BLaER1 treated with 17β-estradiol and CSF1 and Interleukin-3, amounts not matched to agents 10 nM and 100 nM (cell line): ENCODE measurements around the gene ICA1L.

Experiments
- H3K27ac ChIP-seq, 11 experiments: shearing (Covaris generic); formaldehyde crosslinking; 2 replicates each; pipeline ENCODE4 v1.8.1; 2022
- H3K27me3 ChIP-seq, 11 experiments: shearing (Covaris generic); formaldehyde crosslinking; 2 replicates each; pipeline ENCODE4 v1.8.1; 2022
- H3K36me3 ChIP-seq, 11 experiments: shearing (Covaris generic); formaldehyde crosslinking; 2 replicates each; pipeline ENCODE4 v1.8.1; 2022
- H3K4me1 ChIP-seq, 10 experiments: shearing (Covaris generic); formaldehyde crosslinking; 2 replicates each; pipeline ENCODE4 v1.8.1; 2022
- H3K4me2 ChIP-seq, 11 experiments: shearing (Covaris generic); formaldehyde crosslinking; 2 replicates each; pipeline ENCODE4 v1.8.1; 2022
- H3K4me3 ChIP-seq, 10 experiments: shearing (Covaris generic); formaldehyde crosslinking; 2 replicates each; pipeline ENCODE4 v1.8.1; 2022
- H3K9ac ChIP-seq, 11 experiments: shearing (Covaris generic); formaldehyde crosslinking; 2 replicates each; pipeline ENCODE4 v1.8.1; 2022
- H3K9me3 ChIP-seq, 11 experiments: shearing (Covaris generic); formaldehyde crosslinking; replicated peaks in 1 of 11; 2 replicates each; pipeline ENCODE4 v1.8.1; 2022
- H4K20me1 ChIP-seq, 11 experiments: shearing (Covaris generic); formaldehyde crosslinking; 2 replicates each; pipeline ENCODE4 v1.8.1; 2022
- Cebpa-rat ChIP-seq, 11 experiments: shearing (Covaris generic); IDR thresholded peaks; 2 replicates each; pipeline ENCODE4 v1.8.1; 2022

Gene ICA1L

DNA sequence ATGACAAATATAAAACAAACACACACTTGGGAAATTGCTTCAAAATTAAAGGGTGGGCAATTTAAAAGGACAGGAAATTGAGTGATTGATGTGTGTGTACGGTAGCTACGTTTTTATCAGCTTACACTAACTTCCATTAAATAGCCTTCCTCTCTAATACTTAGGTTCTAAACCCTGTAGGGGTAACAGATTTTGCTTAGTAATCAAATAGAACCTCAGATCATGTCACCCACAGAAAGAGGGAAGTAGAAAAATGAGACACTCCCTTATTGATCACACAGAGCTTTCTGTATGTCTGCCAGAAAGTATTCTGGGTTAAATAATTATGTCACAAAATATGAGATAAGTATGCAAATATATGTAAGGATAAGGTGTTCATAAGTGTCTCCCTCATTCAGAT, 93.3 kb downstream of the ICA1L start:
- Histone ChIP-seq H3K4me2 (peak overlapping the region in 2 of 11 experiments; percentile 29 to 53; a peak in 2 of 22 replicates), H3K4me1 (peaks cover 0 to 8% (median 0%) of the 10 kb centered on the region in 10 experiments; a peak in 3 of 20 replicates), H3K9ac (no peak overlapping the region), H3K27me3 (no peaks in the 10 kb centered on the region), H3K27ac (no peak overlapping the region), H4K20me1 (no peaks in the 10 kb centered on the region), H3K4me3 (no peak overlapping the region), H3K9me3 (no peaks in the 10 kb centered on the region), H3K36me3 (peaks cover 5 to 88% (median 45%) of the 10 kb centered on the region in 11 experiments; a peak in 18 of 22 replicates)
- TF ChIP-seq Cebpa-rat (IDR thresholded peaks at IDR 0.05), result no peak

DNA sequence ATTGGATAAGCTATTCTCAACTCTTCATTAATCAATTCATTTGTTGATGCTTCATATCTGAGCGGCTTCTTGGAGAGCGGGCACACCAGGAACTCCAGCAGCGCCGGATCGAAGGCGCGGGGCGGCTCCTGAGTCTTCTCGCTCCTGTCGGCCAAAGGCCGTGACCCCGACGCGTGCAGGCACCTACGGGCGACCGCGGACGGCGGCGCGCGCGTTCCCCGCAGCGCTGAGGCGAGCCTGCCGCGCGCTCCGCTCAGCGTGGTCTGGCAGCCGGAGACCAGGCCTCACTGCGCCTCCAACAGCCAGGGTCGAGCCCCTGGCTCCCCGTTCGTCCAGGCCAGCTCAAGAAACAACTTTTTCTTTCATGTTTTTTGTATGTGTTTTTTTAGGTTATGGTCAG, 97.5 kb downstream of the ICA1L start:
- no peak overlapping the region for H3K4me3 ChIP-seq
- H3K27me3 ChIP-seq, result no peaks in the 10 kb centered on the region
- TF ChIP-seq Cebpa-rat (IDR thresholded peaks at IDR 0.05), result no peak
- H3K36me3 ChIP-seq, result peaks cover 5 to 71% (median 40%) of the 10 kb centered on the region in 11 experiments; a peak in 19 of 22 replicates
- H3K9ac ChIP-seq, result no peak overlapping the region
- H3K4me2 ChIP-seq, result no peak overlapping the region
- H3K4me1 ChIP-seq, result peaks cover 0 to 11% (median 0%) of the 10 kb centered on the region in 10 experiments; a peak in 3 of 20 replicates
- no peaks in the 10 kb centered on the region for H3K9me3 ChIP-seq
- no peak overlapping the region for H3K27ac ChIP-seq
- no peaks in the 10 kb centered on the region for H4K20me1 ChIP-seq

DNA sequence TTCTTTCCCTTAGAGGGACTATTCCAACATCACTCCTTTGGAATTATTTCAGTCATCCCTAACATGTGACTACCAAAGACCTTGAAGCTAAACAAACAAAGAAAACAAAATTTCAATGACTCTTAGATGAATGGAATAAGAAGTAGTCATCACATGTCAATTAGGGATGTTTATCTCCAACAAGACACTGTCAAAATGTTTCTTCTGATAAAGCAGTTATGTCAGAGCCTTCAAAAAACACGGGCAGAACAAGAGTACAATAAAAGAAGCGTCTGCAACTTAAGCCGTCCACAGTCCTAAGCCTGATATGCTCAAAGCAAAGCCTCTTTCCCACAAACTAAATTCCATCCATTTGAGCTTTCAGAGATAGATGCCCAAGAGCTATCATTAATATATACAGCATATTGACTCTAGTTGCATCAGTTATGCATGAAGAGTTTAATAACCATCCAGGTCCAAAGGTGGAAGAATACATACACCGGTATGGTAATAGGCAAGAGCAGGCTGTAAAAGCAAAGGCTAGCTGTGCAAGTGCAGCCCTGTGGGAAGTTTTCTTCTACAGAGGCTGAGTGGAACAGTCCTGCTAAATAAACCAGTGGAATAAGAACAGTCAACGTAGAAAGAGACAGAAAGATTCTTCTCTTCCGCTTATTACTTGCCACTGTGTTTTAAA, 98.1 kb downstream of the ICA1L start:
- no peaks in the 10 kb centered on the region for H4K20me1 ChIP-seq
- peaks cover 5 to 64% (median 40%) of the 10 kb centered on the region in 11 experiments; a peak in 19 of 22 replicates for H3K36me3 ChIP-seq
- TF ChIP-seq Cebpa-rat (IDR thresholded peaks at IDR 0.05), result no peak
- H3K9ac ChIP-seq, result no peak overlapping the region
- H3K4me3 ChIP-seq, result no peak overlapping the region
- H3K9me3 ChIP-seq, result no peaks in the 10 kb centered on the region
- H3K4me1 ChIP-seq, result peaks cover 0 to 11% (median 0%) of the 10 kb centered on the region in 10 experiments; a peak in 3 of 20 replicates
- no peak overlapping the region for H3K4me2 ChIP-seq
- H3K27ac ChIP-seq, result no peak overlapping the region
- no peaks in the 10 kb centered on the region for H3K27me3 ChIP-seq

GRCh38 chr2:202771741-202772460, 99.7 kb downstream of the ICA1L start:
- Histone ChIP-seq H3K27ac (no peak overlapping the region), H3K4me2 (no peak overlapping the region), H4K20me1 (no peaks in the 10 kb centered on the region), H3K27me3 (no peaks in the 10 kb centered on the region), H3K36me3 (peaks cover 0 to 60% (median 33%) of the 10 kb centered on the region in 11 experiments; a peak in 18 of 22 replicates), H3K9me3 (no peaks in the 10 kb centered on the region), H3K4me1 (peaks cover 0 to 6% (median 0%) of the 10 kb centered on the region in 10 experiments; a peak in 2 of 20 replicates), H3K9ac (no peak overlapping the region), H3K4me3 (no peak overlapping the region)
- TF ChIP-seq Cebpa-rat (IDR thresholded peaks at IDR 0.05), result no peak

- Histone ChIP-seq H3K4me3 (no peak overlapping the region), H3K27me3 (no peaks in the 10 kb centered on the region), H3K9me3 (no peaks in the 10 kb centered on the region), H3K36me3 (peaks cover 0 to 56% (median 30%) of the 10 kb centered on the region in 11 experiments; a peak in 17 of 22 replicates), H3K9ac (no peak overlapping the region), H4K20me1 (no peaks in the 10 kb centered on the region), H3K4me2 (no peak overlapping the region), H3K4me1 (peaks cover 0 to 6% (median 0%) of the 10 kb centered on the region in 10 experiments; a peak in 2 of 20 replicates), H3K27ac (no peak overlapping the region)
- no peak for TF ChIP-seq Cebpa-rat (IDR thresholded peaks at IDR 0.05)
Observed at GRCh38 chr2:202771336-202771735, 100.2 kb downstream of the ICA1L start.

- TF ChIP-seq Cebpa-rat (IDR thresholded peaks at IDR 0.05), result no peak
- Histone ChIP-seq H4K20me1 (no peaks in the 10 kb centered on the region), H3K4me1 (peaks cover 0 to 13% (median 0%) of the 10 kb centered on the region in 10 experiments; a peak in 4 of 20 replicates), H3K9me3 (no peaks in the 10 kb centered on the region), H3K4me2 (no peak overlapping the region), H3K36me3 (peaks cover 6 to 58% (median 33%) of the 10 kb centered on the region in 11 experiments; a peak in 20 of 22 replicates), H3K9ac (no peak overlapping the region), H3K27ac (no peak overlapping the region), H3K4me3 (no peak overlapping the region), H3K27me3 (no peaks in the 10 kb centered on the region)
Observed at GRCh38 chr2:202769201-202769600, 102.4 kb downstream of the ICA1L start.

- H3K4me3 ChIP-seq, result no peak overlapping the region
- H4K20me1 ChIP-seq, result no peaks in the 10 kb centered on the region
- no peaks in the 10 kb centered on the region for H3K9me3 ChIP-seq
- no peak for TF ChIP-seq Cebpa-rat (IDR thresholded peaks at IDR 0.05)
- peaks cover 5 to 55% (median 25%) of the 10 kb centered on the region in 11 experiments; a peak in 18 of 22 replicates for H3K36me3 ChIP-seq
- no peak overlapping the region for H3K27ac ChIP-seq
- no peak overlapping the region for H3K4me2 ChIP-seq
- no peaks in the 10 kb centered on the region for H3K27me3 ChIP-seq
- H3K9ac ChIP-seq, result no peak overlapping the region
- peaks cover 4 to 23% (median 7%) of the 10 kb centered on the region in 10 experiments; a peak in 17 of 20 replicates for H3K4me1 ChIP-seq
Observed at GRCh38 chr2:202768273-202768672, 103.3 kb downstream of the ICA1L start.

DNA sequence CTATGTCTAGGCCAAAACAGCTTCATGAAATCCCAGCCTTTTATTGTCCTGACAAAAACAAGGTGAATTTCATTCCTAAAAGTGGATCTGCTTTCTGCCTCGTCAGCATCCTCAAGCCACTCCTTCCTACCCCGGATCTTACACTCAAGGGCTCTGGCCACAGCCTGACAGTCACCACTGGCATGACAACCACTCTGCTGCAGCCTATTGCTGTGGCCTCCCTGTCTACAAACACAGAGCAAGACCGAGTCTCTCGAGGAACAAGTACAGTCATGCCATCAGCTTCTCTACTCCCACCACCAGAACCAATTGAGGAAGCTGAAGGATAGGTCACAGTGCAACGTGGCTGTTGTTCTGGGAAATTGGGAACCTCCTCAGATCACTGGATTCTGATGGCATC, 106.1 kb downstream of the ICA1L start:
- Histone ChIP-seq H3K4me3 (no peak overlapping the region), H3K9ac (no peak overlapping the region), H3K4me1 (peaks cover 10 to 28% (median 18%) of the 10 kb centered on the region in 10 experiments; a peak in 18 of 20 replicates), H3K27ac (no peak overlapping the region), H4K20me1 (no peaks in the 10 kb centered on the region), H3K36me3 (peaks cover 5 to 52% (median 27%) of the 10 kb centered on the region in 11 experiments; a peak in 19 of 22 replicates), H3K9me3 (no peaks in the 10 kb centered on the region), H3K4me2 (peak overlapping the region in 1 of 11 experiments; percentile 52; a peak in 2 of 22 replicates), H3K27me3 (no peaks in the 10 kb centered on the region)
- TF ChIP-seq Cebpa-rat (IDR thresholded peaks at IDR 0.05), result no peak

- H3K4me1 ChIP-seq, result peaks cover 10 to 28% (median 18%) of the 10 kb centered on the region in 10 experiments; a peak in 18 of 20 replicates
- H4K20me1 ChIP-seq, result no peaks in the 10 kb centered on the region
- H3K4me2 ChIP-seq, result no peak overlapping the region
- no peak overlapping the region for H3K27ac ChIP-seq
- H3K27me3 ChIP-seq, result no peaks in the 10 kb centered on the region
- no peak overlapping the region for H3K9ac ChIP-seq
- TF ChIP-seq Cebpa-rat (IDR thresholded peaks at IDR 0.05), result no peak
- H3K4me3 ChIP-seq, result no peak overlapping the region
- peaks cover 6 to 56% (median 27%) of the 10 kb centered on the region in 11 experiments; a peak in 19 of 22 replicates for H3K36me3 ChIP-seq
- no peaks in the 10 kb centered on the region for H3K9me3 ChIP-seq
Observed at GRCh38 chr2:202764991-202765390, 106.6 kb downstream of the ICA1L start.
